Lower leg skin (tissue), 4 donors: Measurements from ENCODE around the gene ASS1. TPM values are rescaled to one million over a fixed set of nuclear protein-coding genes. Genes with fewer than 3 reads are reported as not detected.

ENCODE experiments used
- DNase-seq, 2 donors: peaks; one replicate each; pipeline ENCODE4 v3.0.0-alpha.2; 2019; ENCODE audit warnings: low spot score in 2 of 2
- H3K4me3 ChIP-seq: fragments of 200-600 bp; sonication (generic); 2 replicates; pipeline ENCODE4 v1.5.1; 2017; ENCODE audit warnings: mild to moderate bottlenecking, low read depth; ENCODE audit not compliant: poor library complexity, severe bottlenecking
- POLR2A ChIP-seq, 2 donors: fragments of 450-650 bp; IDR thresholded peaks; one replicate each; pipeline ENCODE4 v1.6.1; 2016 to 2017; ENCODE audit warnings: antibody characterized with exemption in 2 of 2, mild to moderate bottlenecking in 1 of 2, moderate library complexity in 1 of 2
- WGBS, 2 donors: methylation state at CpG; one replicate each; pipeline ENCODE4 v1.1.5; 2018; 5-methylcytosine and 5-hydroxymethylcytosine counted together
- intact Hi-C: fragments of 100-400 bp; cut with DNase I; formaldehyde crosslinking; loops from one replicate; pipeline ENCODE4 v1.15.0; 2023; ENCODE audit warnings: low total_unique reads
- total RNA-seq, 4 donors: library from RNA; depleted of rRNA; stranded (reverse); fragments of >200 nt; gene quantifications; one replicate each; pipeline ENCODE4 v1.1.0, GENCODE V29; 2016
- TF ChIP-seq, protein P1 (sequence below), 3 donors: fragments of 450-650 bp; IDR thresholded peaks; one replicate each; pipeline ENCODE4 v1.5.1; 2016; ENCODE audit warnings: antibody characterized with exemption in 3 of 3, mild to moderate bottlenecking in 3 of 3, moderate library complexity in 2 of 3

The ASS1 gene
- total RNA-seq, 4 donors from 2014 or later = 98.7 to 104 (median 103) TPM

- TF ChIP-seq POLR2A (IDR thresholded peaks at IDR 0.05) = no peak
- TF ChIP-seq, protein P1, sequence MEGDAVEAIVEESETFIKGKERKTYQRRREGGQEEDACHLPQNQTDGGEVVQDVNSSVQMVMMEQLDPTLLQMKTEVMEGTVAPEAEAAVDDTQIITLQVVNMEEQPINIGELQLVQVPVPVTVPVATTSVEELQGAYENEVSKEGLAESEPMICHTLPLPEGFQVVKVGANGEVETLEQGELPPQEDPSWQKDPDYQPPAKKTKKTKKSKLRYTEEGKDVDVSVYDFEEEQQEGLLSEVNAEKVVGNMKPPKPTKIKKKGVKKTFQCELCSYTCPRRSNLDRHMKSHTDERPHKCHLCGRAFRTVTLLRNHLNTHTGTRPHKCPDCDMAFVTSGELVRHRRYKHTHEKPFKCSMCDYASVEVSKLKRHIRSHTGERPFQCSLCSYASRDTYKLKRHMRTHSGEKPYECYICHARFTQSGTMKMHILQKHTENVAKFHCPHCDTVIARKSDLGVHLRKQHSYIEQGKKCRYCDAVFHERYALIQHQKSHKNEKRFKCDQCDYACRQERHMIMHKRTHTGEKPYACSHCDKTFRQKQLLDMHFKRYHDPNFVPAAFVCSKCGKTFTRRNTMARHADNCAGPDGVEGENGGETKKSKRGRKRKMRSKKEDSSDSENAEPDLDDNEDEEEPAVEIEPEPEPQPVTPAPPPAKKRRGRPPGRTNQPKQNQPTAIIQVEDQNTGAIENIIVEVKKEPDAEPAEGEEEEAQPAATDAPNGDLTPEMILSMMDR (IDR thresholded peaks at IDR 0.05) = no peak
- intact Hi-C loops = no loop called here
- no peak for DNase-seq
- WGBS, 2 donors = 88 to 90% methylated on average over 19 of the region's 19 CpGs
- H3K4me3 ChIP-seq = no peak overlapping the region
These were observed 46.2 kb downstream of the ASS1 start for GRCh38 chr9:130490981-130491380.

- DNase-seq = no peak
- no peak for TF ChIP-seq POLR2A (IDR thresholded peaks at IDR 0.05)
- TF ChIP-seq, protein P1 (IDR thresholded peaks at IDR 0.05) = no peak
- 92 to 93% methylated on average over 15 of the region's 15 CpGs for WGBS, 2 donors
- intact Hi-C loops = no loop called here
- no peak overlapping the region for H3K4me3 ChIP-seq
These were observed 47.2 kb downstream of the ASS1 start for GRCh38 chr9:130491830-130492482.

DNA sequence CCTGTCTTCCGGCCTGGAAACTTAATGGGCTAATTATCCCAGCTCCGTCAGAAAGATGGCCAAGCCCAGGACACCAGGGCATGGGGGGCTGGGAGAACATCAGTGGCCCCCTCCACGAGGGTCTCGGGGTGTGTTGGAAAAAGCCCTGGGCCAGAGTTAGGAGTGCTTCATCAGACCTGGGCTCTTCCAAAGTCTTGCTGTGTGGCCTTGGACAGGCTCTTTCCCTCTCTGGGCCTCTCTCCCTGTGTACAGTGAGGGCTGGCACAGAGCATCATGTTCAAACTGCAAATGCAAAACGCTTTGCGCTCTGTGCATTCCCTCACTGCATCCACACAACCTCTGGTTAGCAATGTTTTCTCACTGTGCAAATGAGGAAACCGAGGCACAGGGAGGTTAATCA is 48.3 kb downstream of the ASS1 start:
- WGBS, 2 donors = 87 to 91% methylated on average over 7 of the region's 7 CpGs
- H3K4me3 ChIP-seq = no peak overlapping the region
- TF ChIP-seq, protein P1 (IDR thresholded peaks at IDR 0.05) = no peak
- no peak for TF ChIP-seq POLR2A (IDR thresholded peaks at IDR 0.05)
- intact Hi-C loops = no loop called here
- DNase-seq = no peak

GRCh38 chr9:130493476-130493875 is 48.7 kb downstream of the ASS1 start:
- no peak for TF ChIP-seq POLR2A (IDR thresholded peaks at IDR 0.05)
- TF ChIP-seq, protein P1 (IDR thresholded peaks at IDR 0.05) = no peak
- WGBS, 2 donors = 76 to 86% methylated on average over 8 to 9 of the region's 9 CpGs
- H3K4me3 ChIP-seq = no peak overlapping the region
- intact Hi-C loops = no loop called here
- DNase-seq = no peak

DNA sequence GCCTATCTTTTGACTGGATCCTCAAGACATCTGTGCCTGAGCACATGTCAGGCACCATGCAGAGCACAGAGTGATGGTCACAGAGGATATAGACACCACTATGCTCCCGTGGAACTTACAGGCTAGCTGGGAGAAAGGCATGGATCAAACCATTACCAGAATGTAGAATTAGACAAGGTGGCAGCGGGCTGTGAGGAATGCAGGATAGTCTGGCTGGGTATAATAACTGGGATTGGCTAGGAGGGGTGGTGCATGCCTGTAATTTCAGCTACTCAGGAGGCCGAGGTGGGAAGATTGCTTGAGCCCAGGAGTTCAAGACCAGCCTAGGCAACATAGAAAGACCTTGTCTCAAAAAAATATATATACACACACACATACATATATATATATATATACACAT is 50.3 kb downstream of the ASS1 start:
- intact Hi-C loops = no loop called here
- 89 to 94% methylated on average over 3 of the region's 3 CpGs for WGBS, 2 donors
- DNase-seq = no peak
- no peak overlapping the region for H3K4me3 ChIP-seq
- TF ChIP-seq POLR2A (IDR thresholded peaks at IDR 0.05) = no peak
- TF ChIP-seq, protein P1 (IDR thresholded peaks at IDR 0.05) = no peak

GRCh38 chr9:130497139-130497538 is 52.4 kb downstream of the ASS1 start:
- no peak overlapping the region for H3K4me3 ChIP-seq
- TF ChIP-seq, protein P1 (IDR thresholded peaks at IDR 0.05) = no peak
- TF ChIP-seq POLR2A (IDR thresholded peaks at IDR 0.05) = no peak
- intact Hi-C loops = no loop called here
- no peak for DNase-seq
- WGBS, 2 donors = 87 to 89% methylated on average over 10 of the region's 10 CpGs
